WI38 (cell line): ENCODE measurements around the gene CMA1.
"Not testable (repeated sequence)": the region's sequence is repeated elsewhere in the genome, so short reads cannot be mapped to it uniquely, and the experiment has no call there.

ENCODE experiments used
- H3K4me3 ChIP-seq: 2 replicates; pipeline ENCODE4 v1.5.1; 2011; ENCODE audit warnings: low read depth, mild to moderate bottlenecking, control low read depth, low read length
- TF ChIP-seq, protein P1 (sequence below): IDR thresholded peaks from 2 replicates; pipeline ENCODE4 v1.5.1; 2012; ENCODE audit warnings: low read depth, mild to moderate bottlenecking, control low read depth, low read length

Gene CMA1

DNA sequence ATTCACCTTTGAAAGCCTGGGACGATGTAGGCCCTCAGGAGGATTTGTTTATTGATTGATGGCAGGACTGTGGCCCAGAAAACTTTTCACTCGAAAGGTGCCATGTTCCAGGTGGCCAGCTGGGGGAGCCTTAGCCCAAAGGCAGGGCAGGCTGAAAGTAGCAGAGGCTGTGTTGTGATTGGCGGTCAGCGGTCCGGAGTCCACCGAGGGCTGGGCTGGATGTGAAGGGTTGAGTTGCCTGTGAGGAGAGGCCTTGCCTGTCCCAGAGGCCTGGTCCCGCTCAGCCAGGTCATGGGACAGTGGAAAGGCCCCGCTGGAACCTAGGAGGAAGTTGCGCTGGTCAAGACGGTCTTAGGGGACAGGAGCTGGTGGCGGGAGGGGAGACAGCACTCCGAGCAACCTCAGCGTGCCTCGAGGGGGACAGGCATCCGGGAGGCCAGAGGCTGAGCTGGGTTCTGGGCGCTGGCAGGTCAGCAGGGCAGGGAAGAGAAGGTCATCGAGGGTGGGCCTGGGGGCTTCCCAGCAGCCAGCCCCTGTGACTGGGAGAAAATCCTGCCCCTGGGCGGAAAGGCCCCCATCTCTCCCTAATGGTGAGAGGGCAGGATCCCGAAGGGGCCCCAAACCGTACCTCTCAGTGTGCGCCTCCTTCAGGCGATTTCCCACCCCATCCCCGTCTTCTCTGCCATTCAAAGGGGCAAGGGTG lies 26.3 kb downstream of the CMA1 start:
- TF ChIP-seq, protein P1, sequence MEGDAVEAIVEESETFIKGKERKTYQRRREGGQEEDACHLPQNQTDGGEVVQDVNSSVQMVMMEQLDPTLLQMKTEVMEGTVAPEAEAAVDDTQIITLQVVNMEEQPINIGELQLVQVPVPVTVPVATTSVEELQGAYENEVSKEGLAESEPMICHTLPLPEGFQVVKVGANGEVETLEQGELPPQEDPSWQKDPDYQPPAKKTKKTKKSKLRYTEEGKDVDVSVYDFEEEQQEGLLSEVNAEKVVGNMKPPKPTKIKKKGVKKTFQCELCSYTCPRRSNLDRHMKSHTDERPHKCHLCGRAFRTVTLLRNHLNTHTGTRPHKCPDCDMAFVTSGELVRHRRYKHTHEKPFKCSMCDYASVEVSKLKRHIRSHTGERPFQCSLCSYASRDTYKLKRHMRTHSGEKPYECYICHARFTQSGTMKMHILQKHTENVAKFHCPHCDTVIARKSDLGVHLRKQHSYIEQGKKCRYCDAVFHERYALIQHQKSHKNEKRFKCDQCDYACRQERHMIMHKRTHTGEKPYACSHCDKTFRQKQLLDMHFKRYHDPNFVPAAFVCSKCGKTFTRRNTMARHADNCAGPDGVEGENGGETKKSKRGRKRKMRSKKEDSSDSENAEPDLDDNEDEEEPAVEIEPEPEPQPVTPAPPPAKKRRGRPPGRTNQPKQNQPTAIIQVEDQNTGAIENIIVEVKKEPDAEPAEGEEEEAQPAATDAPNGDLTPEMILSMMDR: peak; percentile 62
- no peak overlapping the region for H3K4me3 ChIP-seq

DNA sequence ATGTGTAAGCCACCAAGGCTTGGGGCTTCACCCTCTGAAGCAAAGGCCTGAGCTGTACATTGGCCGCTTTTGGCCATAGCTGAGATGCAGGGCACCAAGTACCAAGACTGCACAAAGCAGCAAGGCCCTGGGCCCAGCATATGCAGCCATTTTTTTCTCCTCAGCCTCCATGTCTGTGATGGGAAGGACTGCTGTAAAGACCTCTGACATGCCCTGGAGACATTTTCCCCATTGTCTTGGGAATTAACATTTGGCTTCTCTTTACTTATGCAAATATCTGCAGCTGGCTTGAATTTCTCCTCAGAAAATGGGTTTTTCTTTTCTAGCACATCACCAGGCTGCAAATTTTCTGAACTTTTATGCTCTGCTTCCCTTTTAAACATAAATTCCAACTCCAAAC lies 28.1 kb downstream of the CMA1 start:
- H3K4me3 ChIP-seq: not testable (repeated sequence)

DNA sequence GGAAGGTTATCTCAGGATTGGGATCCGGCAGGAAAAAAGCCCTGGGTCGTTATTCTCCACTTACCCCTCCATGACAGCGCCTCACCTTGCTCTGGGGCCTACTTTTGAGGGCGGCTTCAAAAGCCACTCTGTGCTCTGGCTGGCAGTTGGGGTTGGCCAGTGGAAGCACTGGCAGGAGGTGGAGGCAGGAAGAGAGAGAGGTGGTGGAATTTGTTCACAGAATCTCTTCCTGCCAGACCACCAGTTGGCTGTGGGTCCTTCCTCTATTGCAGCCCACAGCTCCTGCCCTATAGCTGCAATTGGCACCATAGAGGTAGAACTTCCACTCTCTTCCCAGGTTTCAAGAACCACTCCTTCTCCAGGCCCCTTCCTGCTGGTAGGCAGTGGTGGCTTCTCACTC lies 32.8 kb downstream of the CMA1 start:
- no peak overlapping the region for H3K4me3 ChIP-seq
- TF ChIP-seq, protein P1: no peak

DNA sequence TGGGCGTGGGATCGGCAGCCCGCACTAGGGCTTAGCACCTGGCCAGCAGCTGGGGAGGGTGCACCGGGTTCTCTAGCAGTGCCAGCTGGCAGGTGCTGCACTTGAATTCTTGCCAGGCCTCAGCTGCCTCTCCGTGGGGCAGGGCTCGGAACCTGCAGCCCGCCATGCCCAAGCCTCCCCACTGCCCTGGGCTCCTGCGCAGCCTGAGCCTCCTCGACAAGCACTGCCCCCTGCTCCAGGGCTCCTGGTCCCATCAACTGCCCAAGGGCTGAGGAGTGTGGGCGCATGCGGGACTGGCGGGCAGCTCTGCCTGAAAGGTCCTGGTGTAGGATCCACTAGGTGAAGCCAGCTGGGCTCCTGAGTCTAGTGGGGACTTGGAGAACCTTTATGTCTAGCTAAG lies 34.9 kb downstream of the CMA1 start:
- TF ChIP-seq, protein P1: no peak
- H3K4me3 ChIP-seq: no peak overlapping the region

DNA sequence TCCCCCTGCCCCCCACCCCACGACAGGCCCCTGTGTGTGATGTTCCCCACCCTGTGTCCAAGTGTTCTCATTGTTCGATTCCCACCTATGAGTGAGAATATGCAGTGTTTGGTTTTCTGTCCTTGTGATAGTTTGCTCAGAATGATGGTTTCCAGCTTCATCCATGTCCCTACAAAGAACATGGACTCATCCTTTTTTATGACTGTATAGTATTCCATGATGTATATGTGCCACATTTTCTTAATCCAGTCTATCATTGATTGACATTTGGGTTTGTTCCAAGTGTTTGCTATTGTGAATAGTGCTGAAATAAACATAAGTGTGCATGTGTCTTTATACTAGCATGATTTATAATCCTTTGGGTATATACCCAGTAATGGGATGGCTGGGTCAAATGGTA lies 37.6 kb downstream of the CMA1 start:
- not testable (repeated sequence) for H3K4me3 ChIP-seq

DNA sequence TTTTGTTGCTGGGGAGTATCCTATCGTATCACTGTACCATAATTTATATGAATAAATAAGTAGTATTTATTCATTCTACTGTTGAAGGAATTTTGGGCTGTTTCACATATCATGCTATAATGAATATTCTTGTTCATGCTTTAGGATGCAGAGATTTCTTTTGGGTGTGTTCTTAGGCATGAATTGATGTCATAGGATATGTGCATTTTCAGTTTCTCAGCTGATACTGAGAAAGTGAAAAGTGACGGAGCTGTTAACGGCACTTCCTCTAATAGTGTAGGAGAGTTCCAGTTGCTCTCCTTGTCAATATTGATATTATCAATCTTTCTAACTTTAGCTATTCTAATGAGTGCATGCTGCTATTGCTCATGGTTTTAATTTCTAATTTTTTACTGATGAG lies 42.3 kb downstream of the CMA1 start:
- TF ChIP-seq, protein P1: no peak
- no peak overlapping the region for H3K4me3 ChIP-seq

DNA sequence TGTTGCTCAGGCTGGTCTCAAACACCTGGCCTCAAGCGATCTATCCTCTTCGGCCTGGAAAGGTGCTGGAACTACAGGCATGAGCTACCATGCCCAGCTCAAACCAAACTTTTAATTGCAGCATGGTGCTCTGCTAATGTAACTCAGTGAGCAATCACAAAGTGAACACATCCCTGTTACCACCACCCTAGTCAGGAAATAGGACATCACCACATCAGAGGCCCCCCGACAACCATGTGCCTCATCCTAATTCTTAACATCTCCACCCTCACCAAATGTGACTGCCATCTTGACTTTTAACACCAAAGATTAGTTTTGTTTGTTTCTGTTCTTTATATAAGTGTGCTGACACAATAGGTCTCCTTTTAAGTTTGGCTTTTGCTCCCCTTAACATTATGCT lies 42.7 kb downstream of the CMA1 start:
- TF ChIP-seq, protein P1: no peak
- no peak overlapping the region for H3K4me3 ChIP-seq

DNA sequence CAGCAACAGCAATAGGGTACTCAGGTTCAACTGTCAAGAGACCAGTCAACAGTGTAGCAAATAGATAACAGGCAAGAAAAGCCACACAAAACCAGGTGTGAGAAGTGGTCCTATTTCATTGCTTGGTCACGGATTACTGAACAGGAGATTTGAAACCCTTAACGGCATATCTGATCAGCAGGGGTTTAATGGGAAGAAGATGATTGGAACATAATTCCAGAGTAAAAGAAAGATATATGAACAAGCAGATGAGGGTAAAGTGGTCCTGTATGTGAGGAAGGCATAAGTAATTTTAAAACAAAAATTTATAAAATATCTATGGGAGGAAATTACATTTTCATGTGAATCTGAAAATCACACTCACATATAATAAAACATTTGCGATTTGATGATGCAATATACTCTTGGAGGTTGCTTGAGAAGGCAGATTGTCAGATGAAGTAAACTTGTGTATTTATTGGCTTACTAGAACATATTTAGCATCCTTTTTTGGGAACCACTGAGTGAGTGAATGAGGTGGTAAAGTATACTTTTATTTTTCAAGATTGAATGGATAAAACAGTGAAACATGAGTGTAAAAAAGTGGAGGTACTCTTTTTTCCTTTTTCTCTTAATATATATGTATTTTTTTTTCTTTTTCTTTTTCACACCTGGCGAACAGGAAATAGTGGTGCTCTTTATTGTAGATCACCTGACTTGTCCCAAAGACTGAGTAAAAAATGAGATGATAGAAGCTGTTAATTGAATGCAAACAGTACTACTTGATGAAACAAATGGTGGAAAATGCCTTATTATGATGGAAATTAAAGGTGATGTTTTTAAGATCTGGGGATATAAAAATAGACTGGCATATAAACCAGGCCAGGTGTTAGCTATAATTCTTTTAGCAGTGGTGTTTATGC lies 43.9 kb downstream of the CMA1 start:
- TF ChIP-seq, protein P1: no peak
- H3K4me3 ChIP-seq: no peak overlapping the region
